ENCODE data around the gene LRRC3.

Gene LRRC3

DNA sequence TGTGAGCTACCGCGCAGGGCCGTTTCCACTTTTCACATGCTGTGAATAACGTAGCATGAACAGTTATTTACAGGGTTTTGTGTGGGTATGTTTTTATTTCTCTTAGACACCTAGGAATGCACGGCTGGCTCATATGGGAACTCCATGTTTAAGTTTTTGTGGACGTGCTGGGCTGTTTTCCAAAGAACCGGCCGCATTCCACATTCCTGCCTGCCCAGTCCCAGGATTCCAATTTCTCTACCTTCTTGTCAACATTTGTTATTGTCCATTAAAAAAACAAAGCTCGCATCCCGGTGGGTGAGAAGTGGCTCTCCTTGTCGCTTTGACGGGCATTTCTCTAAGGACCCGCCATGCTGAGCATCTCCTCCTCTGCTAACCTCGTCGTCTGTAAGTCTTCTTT lies 47.1 kb upstream of the LRRC3 start (continued):
- TF ChIP-seq, protein P1, sequence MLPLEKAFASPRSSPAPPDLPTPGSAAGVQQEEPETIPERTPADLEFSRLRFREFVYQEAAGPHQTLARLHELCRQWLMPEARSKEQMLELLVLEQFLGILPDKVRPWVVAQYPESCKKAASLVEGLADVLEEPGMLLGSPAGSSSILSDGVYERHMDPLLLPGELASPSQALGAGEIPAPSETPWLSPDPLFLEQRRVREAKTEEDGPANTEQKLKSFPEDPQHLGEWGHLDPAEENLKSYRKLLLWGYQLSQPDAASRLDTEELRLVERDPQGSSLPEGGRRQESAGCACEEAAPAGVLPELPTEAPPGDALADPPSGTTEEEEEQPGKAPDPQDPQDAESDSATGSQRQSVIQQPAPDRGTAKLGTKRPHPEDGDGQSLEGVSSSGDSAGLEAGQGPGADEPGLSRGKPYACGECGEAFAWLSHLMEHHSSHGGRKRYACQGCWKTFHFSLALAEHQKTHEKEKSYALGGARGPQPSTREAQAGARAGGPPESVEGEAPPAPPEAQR (tag by site-specific recombination; IDR thresholded peaks at IDR 0.05) = no peak
- TF ChIP-seq GFI1B (tag by site-specific recombination; IDR thresholded peaks at IDR 0.05) (no peak), ZNF501 (tag by site-specific recombination; IDR thresholded peaks at IDR 0.05) (no peak), ZNF843 (tag by site-specific recombination; IDR thresholded peaks at IDR 0.05) (no peak)
- TF ChIP-seq, protein P2, sequence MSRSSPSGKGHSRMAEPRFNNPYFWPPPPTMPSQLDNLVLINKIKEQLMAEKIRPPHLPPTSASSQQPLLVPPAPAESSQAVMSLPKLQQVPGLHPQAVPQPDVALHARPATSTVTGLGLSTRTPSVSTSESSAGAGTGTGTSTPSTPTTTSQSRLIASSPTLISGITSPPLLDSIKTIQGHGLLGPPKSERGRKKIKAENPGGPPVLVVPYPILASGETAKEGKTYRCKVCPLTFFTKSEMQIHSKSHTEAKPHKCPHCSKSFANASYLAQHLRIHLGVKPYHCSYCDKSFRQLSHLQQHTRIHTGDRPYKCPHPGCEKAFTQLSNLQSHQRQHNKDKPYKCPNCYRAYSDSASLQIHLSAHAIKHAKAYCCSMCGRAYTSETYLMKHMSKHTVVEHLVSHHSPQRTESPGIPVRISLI (tag by site-specific recombination; IDR thresholded peaks at IDR 0.05) = no peak

DNA sequence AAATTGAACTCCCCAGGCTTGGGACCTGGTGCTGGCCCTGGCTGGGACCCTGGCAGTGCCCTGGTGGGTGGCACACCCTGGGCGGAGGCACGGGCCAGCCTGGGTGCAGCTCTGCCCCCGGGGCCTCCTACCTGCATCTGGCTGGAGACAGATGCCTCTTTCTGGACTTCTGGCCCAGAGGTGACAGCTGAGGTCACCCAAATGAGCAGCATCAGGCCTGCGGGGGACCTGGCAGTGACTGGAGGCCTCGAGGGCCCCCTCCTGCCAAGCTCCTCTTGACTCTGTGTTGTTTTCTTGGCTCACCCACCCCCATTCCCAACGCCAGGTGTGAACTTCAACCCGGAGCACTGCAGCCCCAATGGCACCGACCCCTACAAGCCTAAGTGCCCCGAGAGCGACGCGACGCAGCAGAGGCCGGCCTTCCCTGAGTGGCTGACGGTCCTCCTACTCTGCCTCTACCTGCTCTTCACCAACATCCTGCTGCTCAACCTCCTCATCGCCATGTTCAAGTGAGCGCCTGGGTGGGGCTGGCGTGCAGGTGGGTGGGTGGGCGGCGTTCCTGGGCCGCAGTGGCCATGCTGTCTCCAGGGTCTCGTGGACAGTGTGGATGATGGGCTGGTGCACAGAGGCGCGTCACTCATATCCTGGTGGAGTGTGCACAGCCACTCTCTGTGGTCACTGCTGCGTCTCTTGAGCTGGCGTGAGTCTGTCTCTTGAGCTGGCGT lies 41.6 kb upstream of the LRRC3 start:
- H3K4me1 ChIP-seq (ENCODE audit: control insufficient read depth, insufficient read depth, low read length) = no peaks in the 10 kb centered on the region
- ChIA-PET CTCF (no interaction called here), POLR2A (no interaction called here)
- H3K27ac ChIP-seq (ENCODE audit: extremely low read depth, low read depth, low read length) = no peak overlapping the region
- H3K36me3 ChIP-seq (ENCODE audit: control insufficient read depth in 2 of 2, insufficient read depth in 1 of 2, low read length in 2 of 2) = no peaks in the 10 kb centered on the region
- no peaks in the 10 kb centered on the region for H3K9me3 ChIP-seq (ENCODE audit: control insufficient read depth, insufficient read depth, low read depth, low read length)
- TF ChIP-seq ZNF391 (tag by site-specific recombination; IDR thresholded peaks at IDR 0.05; ENCODE audit: borderline replicate concordance, low read depth) (no peak), MZF1 (tag by site-specific recombination; IDR thresholded peaks at IDR 0.05; ENCODE audit: borderline replicate concordance) (no peak), SP3 (tag by site-specific recombination; IDR thresholded peaks at IDR 0.05) (no peak)
- TF ChIP-seq, protein P3, sequence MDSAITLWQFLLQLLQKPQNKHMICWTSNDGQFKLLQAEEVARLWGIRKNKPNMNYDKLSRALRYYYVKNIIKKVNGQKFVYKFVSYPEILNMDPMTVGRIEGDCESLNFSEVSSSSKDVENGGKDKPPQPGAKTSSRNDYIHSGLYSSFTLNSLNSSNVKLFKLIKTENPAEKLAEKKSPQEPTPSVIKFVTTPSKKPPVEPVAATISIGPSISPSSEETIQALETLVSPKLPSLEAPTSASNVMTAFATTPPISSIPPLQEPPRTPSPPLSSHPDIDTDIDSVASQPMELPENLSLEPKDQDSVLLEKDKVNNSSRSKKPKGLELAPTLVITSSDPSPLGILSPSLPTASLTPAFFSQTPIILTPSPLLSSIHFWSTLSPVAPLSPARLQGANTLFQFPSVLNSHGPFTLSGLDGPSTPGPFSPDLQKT (IDR thresholded peaks at IDR 0.05; ENCODE audit: borderline replicate concordance, low read depth, low read length) = no peak
- TF ChIP-seq, protein P4, sequence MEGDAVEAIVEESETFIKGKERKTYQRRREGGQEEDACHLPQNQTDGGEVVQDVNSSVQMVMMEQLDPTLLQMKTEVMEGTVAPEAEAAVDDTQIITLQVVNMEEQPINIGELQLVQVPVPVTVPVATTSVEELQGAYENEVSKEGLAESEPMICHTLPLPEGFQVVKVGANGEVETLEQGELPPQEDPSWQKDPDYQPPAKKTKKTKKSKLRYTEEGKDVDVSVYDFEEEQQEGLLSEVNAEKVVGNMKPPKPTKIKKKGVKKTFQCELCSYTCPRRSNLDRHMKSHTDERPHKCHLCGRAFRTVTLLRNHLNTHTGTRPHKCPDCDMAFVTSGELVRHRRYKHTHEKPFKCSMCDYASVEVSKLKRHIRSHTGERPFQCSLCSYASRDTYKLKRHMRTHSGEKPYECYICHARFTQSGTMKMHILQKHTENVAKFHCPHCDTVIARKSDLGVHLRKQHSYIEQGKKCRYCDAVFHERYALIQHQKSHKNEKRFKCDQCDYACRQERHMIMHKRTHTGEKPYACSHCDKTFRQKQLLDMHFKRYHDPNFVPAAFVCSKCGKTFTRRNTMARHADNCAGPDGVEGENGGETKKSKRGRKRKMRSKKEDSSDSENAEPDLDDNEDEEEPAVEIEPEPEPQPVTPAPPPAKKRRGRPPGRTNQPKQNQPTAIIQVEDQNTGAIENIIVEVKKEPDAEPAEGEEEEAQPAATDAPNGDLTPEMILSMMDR (tag by site-specific recombination; IDR thresholded peaks at IDR 0.05) = no peak
- no peak overlapping the region for H3K4me3 ChIP-seq (ENCODE audit: low read depth, low read length)

DNA sequence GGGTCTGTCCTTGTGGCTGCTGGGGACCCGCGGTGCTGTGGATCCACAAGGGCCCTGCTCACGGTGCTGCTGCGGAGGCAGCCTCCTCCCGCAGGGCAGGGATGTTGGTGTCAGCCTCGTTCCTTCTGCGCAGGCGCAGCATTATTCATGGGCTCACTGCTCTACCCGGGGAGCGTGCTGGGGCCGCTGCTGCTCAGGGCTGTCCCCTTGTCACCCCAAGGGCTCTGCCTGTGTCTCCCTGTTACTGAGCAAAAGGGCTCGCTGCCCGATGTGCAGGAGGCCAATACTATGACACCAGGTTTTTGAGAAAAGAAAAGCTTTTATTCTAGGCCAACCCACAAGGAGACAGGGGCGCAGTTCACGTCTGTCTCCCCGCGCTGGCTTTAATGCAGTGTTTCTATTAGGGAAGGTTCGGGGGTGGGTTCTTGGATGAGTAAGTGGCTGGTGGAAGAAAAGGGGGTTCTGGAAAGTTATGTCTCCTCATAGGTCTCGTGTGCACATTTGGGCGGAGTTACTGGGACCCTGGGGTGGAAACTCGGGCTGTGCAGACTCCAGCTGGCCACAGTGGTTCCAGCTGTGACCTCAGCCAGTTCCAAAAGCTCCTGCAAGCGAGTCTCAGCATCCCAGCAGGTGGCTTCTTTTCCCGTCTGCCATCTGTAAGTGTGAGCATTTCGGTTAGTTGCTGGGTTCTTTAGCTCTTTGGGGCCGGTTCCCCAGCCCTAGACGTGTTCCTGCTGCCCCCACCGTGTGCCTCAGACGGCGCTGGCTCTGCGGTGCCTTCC lies 40.8 kb upstream of the LRRC3 start:
- Histone ChIP-seq H3K36me3 (ENCODE audit: control insufficient read depth in 2 of 2, insufficient read depth in 1 of 2, low read length in 2 of 2) (no peaks in the 10 kb centered on the region), H3K9me3 (ENCODE audit: control insufficient read depth, insufficient read depth, low read depth, low read length) (no peaks in the 10 kb centered on the region), H3K4me3 (ENCODE audit: low read depth, low read length) (no peak overlapping the region), H3K27ac (ENCODE audit: extremely low read depth, low read depth, low read length) (no peak overlapping the region), H3K4me1 (ENCODE audit: control insufficient read depth, insufficient read depth, low read length) (no peaks in the 10 kb centered on the region)
- POLR2A ChIA-PET = no interaction called here
- no peak for TF ChIP-seq ZNF785 (tag by site-specific recombination; IDR thresholded peaks at IDR 0.05)
- TF ChIP-seq, protein P5, sequence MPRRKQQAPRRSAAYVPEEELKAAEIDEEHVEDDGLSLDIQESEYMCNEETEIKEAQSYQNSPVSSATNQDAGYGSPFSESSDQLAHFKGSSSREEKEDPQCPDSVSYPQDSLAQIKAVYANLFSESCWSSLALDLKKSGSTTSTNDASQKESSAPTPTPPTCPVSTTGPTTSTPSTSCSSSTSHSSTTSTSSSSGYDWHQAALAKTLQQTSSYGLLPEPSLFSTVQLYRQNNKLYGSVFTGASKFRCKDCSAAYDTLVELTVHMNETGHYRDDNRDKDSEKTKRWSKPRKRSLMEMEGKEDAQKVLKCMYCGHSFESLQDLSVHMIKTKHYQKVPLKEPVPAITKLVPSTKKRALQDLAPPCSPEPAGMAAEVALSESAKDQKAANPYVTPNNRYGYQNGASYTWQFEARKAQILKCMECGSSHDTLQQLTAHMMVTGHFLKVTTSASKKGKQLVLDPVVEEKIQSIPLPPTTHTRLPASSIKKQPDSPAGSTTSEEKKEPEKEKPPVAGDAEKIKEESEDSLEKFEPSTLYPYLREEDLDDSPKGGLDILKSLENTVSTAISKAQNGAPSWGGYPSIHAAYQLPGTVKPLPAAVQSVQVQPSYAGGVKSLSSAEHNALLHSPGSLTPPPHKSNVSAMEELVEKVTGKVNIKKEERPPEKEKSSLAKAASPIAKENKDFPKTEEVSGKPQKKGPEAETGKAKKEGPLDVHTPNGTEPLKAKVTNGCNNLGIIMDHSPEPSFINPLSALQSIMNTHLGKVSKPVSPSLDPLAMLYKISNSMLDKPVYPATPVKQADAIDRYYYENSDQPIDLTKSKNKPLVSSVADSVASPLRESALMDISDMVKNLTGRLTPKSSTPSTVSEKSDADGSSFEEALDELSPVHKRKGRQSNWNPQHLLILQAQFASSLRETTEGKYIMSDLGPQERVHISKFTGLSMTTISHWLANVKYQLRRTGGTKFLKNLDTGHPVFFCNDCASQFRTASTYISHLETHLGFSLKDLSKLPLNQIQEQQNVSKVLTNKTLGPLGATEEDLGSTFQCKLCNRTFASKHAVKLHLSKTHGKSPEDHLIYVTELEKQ (tag by site-specific recombination; IDR thresholded peaks at IDR 0.05; ENCODE audit: borderline replicate concordance) = no peak
- TF ChIP-seq ZIC2 (tag by site-specific recombination; IDR thresholded peaks at IDR 0.05) = peak; percentile 63
- no peak for TF ChIP-seq ZNF274 (IDR thresholded peaks at IDR 0.05; ENCODE audit: low read length)
- no peak for TF ChIP-seq ZNF274 (tag by site-specific recombination; IDR thresholded peaks at IDR 0.05; ENCODE audit: borderline replicate concordance)
- TF ChIP-seq GFI1B (tag by site-specific recombination; IDR thresholded peaks at IDR 0.05) = no peak
- CTCF ChIA-PET = no interaction called here

Data from HEK293 (cell line).